ENCODE results near the gene ACOT13. TPM values are rescaled to one million over a fixed set of nuclear protein-coding genes. Genes with fewer than 3 reads are reported as not detected.

ACOT13 gene
- total and polyA plus RNA-seq, 2 donors (not counting 1 experiment from before 2014, with no cell fraction given), result 3.6 to 6.6 TPM

GRCh38 chr6:24648276-24648675 is 18.6 kb upstream of the ACOT13 start:
- peaks cover 27% of the 10 kb centered on the region for H3K4me1 Mint-ChIP-seq
- intact Hi-C loops (cut with micrococcal nuclease), result loop anchor here (5.0 to 10.0 kb wide), 4 partner anchors 47 to 156 kb away; partner anchors contain the start of gene ALDH5A1
- Histone ChIP-seq H3K27ac (ENCODE audit: low read length in 2 of 2) (no peak overlapping the region), H3K4me1 (ENCODE audit: control insufficient read depth in 2 of 2, insufficient read depth in 2 of 2, low read length in 2 of 2) (peaks cover 10 to 15% of the 10 kb centered on the region in 2 donors), H3K4me2 (replicated peaks; ENCODE audit: low read depth, low read length, poor library complexity, severe bottlenecking) (no peak overlapping the region), H4K20me1 (ENCODE audit: control insufficient read depth, insufficient read depth, low read length, poor library complexity, severe bottlenecking) (no peaks in the 10 kb centered on the region), H3K36me3 (replicated peaks in 1 of 2; ENCODE audit: control extremely low read depth in 1 of 2, control insufficient read depth in 1 of 2, extremely low read depth in 1 of 2, insufficient read depth in 2 of 2, low read length in 1 of 2) (peaks cover 0 to 29% of the 10 kb centered on the region in 2 experiments), H3K9ac (ENCODE audit: low read length) (no peak overlapping the region), H3K27me3 (replicated peaks in 1 of 4; ENCODE audit: control extremely low read depth in 1 of 4, control insufficient read depth in 3 of 4, insufficient read depth in 4 of 4, low read length in 3 of 4) (no peaks in the 10 kb centered on the region), H3K79me2 (ENCODE audit: control insufficient read depth, insufficient read depth, low read length) (no peaks in the 10 kb centered on the region), H3K9me3 (ENCODE audit: control extremely low read depth in 1 of 3, control insufficient read depth in 2 of 3, insufficient read depth in 1 of 3, low read length in 2 of 3) (no peaks in the 10 kb centered on the region), H2AFZ (ENCODE audit: insufficient read depth, low read depth, low read length, poor library complexity, severe bottlenecking) (no peak overlapping the region), H3K4me3 (ENCODE audit: control extremely low read depth in 1 of 5, extremely low read depth in 1 of 5, insufficient read depth in 1 of 5, low read depth in 2 of 5, low read length in 4 of 5) (no peak overlapping the region)
- ATAC-seq (ENCODE audit: low read depth) (no peak), DNase-seq (no peak)
- ChIA-PET POLR2A (interaction anchor here (1.0 kb wide), 1 partner anchor 18 kb away, joined by 3 read pairs; the partner anchor contains the start of genes ACOT13 and TDP2), CTCF (no interaction called here)
- TF ChIP-seq CTCF (IDR thresholded peaks at IDR 0.05), result no peak
- TF ChIP-seq EZH2 (IDR thresholded peaks at IDR 0.05; ENCODE audit: borderline replicate concordance, insufficient read depth, low read depth, low read length, poor library complexity, severe bottlenecking), result no peak
- H3K4me3 Mint-ChIP-seq, result no peak overlapping the region
- WGBS (ENCODE audit: insufficient coverage), result 100% methylated on average over 2 of the region's 5 CpGs
- no peaks in the 10 kb centered on the region for H3K27me3 Mint-ChIP-seq
- no peak overlapping the region for H3K27ac Mint-ChIP-seq
- no peaks in the 10 kb centered on the region for H3K9me3 Mint-ChIP-seq (ENCODE audit: insufficient read depth)

- Histone ChIP-seq H2AFZ (ENCODE audit: insufficient read depth, low read depth, low read length, poor library complexity, severe bottlenecking) (no peak overlapping the region), H4K20me1 (ENCODE audit: control insufficient read depth, insufficient read depth, low read length, poor library complexity, severe bottlenecking) (no peaks in the 10 kb centered on the region), H3K9ac (ENCODE audit: low read length) (no peak overlapping the region), H3K4me2 (replicated peaks; ENCODE audit: low read depth, low read length, poor library complexity, severe bottlenecking) (peak overlapping the region; percentile 8), H3K27ac (ENCODE audit: low read length in 2 of 2) (peak overlapping the region in 1 of 2 donors; percentile 54), H3K4me1 (ENCODE audit: control insufficient read depth in 2 of 2, insufficient read depth in 2 of 2, low read length in 2 of 2) (peaks cover 10 to 15% of the 10 kb centered on the region in 2 donors), H3K79me2 (ENCODE audit: control insufficient read depth, insufficient read depth, low read length) (no peaks in the 10 kb centered on the region), H3K4me3 (ENCODE audit: control extremely low read depth in 1 of 5, extremely low read depth in 1 of 5, insufficient read depth in 1 of 5, low read depth in 2 of 5, low read length in 4 of 5) (no peak overlapping the region), H3K9me3 (ENCODE audit: control extremely low read depth in 1 of 3, control insufficient read depth in 2 of 3, insufficient read depth in 1 of 3, low read length in 2 of 3) (no peaks in the 10 kb centered on the region), H3K27me3 (replicated peaks in 1 of 4; ENCODE audit: control extremely low read depth in 1 of 4, control insufficient read depth in 3 of 4, insufficient read depth in 4 of 4, low read length in 3 of 4) (no peaks in the 10 kb centered on the region), H3K36me3 (replicated peaks in 1 of 2; ENCODE audit: control extremely low read depth in 1 of 2, control insufficient read depth in 1 of 2, extremely low read depth in 1 of 2, insufficient read depth in 2 of 2, low read length in 1 of 2) (peaks cover 2 to 41% of the 10 kb centered on the region in 2 experiments)
- peak overlapping the region; percentile 50 for H3K27ac Mint-ChIP-seq
- DNase-seq, result no peak
- peaks cover 27% of the 10 kb centered on the region for H3K4me1 Mint-ChIP-seq
- no peak overlapping the region for H3K4me3 Mint-ChIP-seq
- POLR2A ChIA-PET, result interaction anchor here (1.2 kb wide), 1 partner anchor 17 kb away, joined by 3 read pairs; the partner anchor contains the start of genes ACOT13 and TDP2
- no peaks in the 10 kb centered on the region for H3K27me3 Mint-ChIP-seq
- intact Hi-C loops (cut with micrococcal nuclease), result loop anchor here (5.0 to 10.0 kb wide), 4 partner anchors 45 to 157 kb away; partner anchors contain the start of gene ALDH5A1
- no peak for ATAC-seq (ENCODE audit: low read depth)
- CTCF ChIA-PET, result interaction anchor here (1.0 to 1.2 kb wide), 2 partner anchors 63 to 69 kb away, joined by 3 read pairs; no protein-coding TSS in a partner anchor
- H3K9me3 Mint-ChIP-seq (ENCODE audit: insufficient read depth), result no peaks in the 10 kb centered on the region
- TF ChIP-seq EZH2 (IDR thresholded peaks at IDR 0.05; ENCODE audit: borderline replicate concordance, insufficient read depth, low read depth, low read length, poor library complexity, severe bottlenecking), result no peak
- no CpG with 5 or more reads among the region's 2 CpGs for WGBS (ENCODE audit: insufficient coverage)
Measured at GRCh38 chr6:24649691-24650090, 17.2 kb upstream of the ACOT13 start.
